Tibial nerve (tissue), 4 donors: Measurements from ENCODE around the gene RRP36. TPM values are rescaled to one million over a fixed set of nuclear protein-coding genes. Genes with fewer than 3 reads are reported as not detected.
"Not testable (repeated sequence)": the region's sequence is repeated elsewhere in the genome, so short reads cannot be mapped to it uniquely, and the experiment has no call there.

ENCODE experiments used
- DNase-seq, 2 donors: peaks; one replicate each; pipeline ENCODE4 v3.0.0-alpha.2; 2019; ENCODE audit warnings: low spot score in 2 of 2
- H3K27ac ChIP-seq, 4 donors: fragments of 200-600 bp; sonication (generic) in 3 of 4; one replicate each; pipeline ENCODE4 v1.5.1; 2017 to 2019; ENCODE audit warnings: mild to moderate bottlenecking in 1 of 4
- H3K27me3 ChIP-seq, 2 donors: fragments of 200-600 bp; sonication (generic) in 1 of 2; one replicate each; pipeline versions ENCODE4 v1.5.1 to v1.6.0; 2017 to 2019
- H3K36me3 ChIP-seq, 3 donors: fragments of 200-600 bp; sonication (generic); one replicate each; pipeline ENCODE4 v1.5.1; 2018 to 2019
- H3K4me1 ChIP-seq, 4 donors: fragments of 200-600 bp; sonication (generic) in 3 of 4; one replicate each; pipeline ENCODE4 v1.5.1; 2017 to 2019
- H3K4me3 ChIP-seq, 4 donors: fragments of 200-600 bp; sonication (generic) in 3 of 4; one replicate each; pipeline ENCODE4 v1.5.1; 2017 to 2019; ENCODE audit warnings: mild to moderate bottlenecking in 1 of 4, moderate library complexity in 1 of 4
- H3K9me3 ChIP-seq, 4 donors: fragments of 200-600 bp; sonication (generic) in 3 of 4; one replicate each; pipeline ENCODE4 v1.5.1; 2017 to 2019
- CTCF ChIP-seq, 5 experiments: fragments of 200-600 bp in 3 of 5; fragments of 450-650 bp in 2 of 5; sonication (generic) in 3 of 5; IDR thresholded peaks; one replicate each; pipeline ENCODE4 v1.5.1; 2016 to 2019; ENCODE audit warnings: antibody characterized with exemption in 5 of 5, mild to moderate bottlenecking in 3 of 5, moderate library complexity in 2 of 5
- EP300 ChIP-seq, 2 donors: sonication (generic); formaldehyde crosslinking; IDR thresholded peaks; one replicate each; pipeline ENCODE4 v1.6.1; 2017; ENCODE audit warnings: antibody characterized with exemption in 2 of 2, mild to moderate bottlenecking in 1 of 2
- POLR2A ChIP-seq, 2 donors: fragments of 450-650 bp; IDR thresholded peaks; one replicate each; pipeline ENCODE4 v1.6.1; 2017; ENCODE audit warnings: antibody characterized with exemption in 2 of 2, mild to moderate bottlenecking in 2 of 2, moderate library complexity in 2 of 2
- WGBS, 2 donors: methylation state at CpG; one replicate each; pipeline ENCODE4 v1.1.5; 2018; 5-methylcytosine and 5-hydroxymethylcytosine counted together
- total RNA-seq, 4 donors: library from RNA; depleted of rRNA; stranded (reverse); fragments of >200 nt; gene quantifications; one replicate each; pipeline ENCODE4 v1.1.0, GENCODE V29; 2016

Gene RRP36
- total RNA-seq, 4 donors from 2014 or later, result 39.1 to 96.3 (median 52.8) TPM

DNA sequence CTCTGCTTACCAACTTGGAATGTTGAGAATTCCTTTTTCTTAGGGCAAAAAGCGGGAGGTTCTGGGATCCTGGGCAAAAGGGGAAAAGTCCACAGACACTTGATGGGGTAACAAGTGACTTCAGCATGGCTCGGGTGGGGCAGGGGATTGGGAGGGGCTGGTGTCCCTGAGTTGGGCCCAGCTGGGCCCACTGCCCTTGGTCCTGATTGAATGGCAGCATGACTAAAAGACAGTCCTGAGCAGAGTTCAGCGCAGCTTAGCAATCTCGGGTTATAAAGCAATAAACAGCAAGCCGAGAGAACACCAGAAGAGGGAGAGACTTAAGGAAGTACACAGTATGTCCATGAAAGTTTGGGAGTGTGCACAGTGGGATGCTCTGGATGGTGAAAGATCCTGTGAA, 31.5 kb upstream of the RRP36 start:
- TF ChIP-seq POLR2A (IDR thresholded peaks at IDR 0.05), result no peak
- TF ChIP-seq CTCF (IDR thresholded peaks at IDR 0.05), result no peak
- no peak for TF ChIP-seq EP300 (IDR thresholded peaks at IDR 0.05)
- Histone ChIP-seq H3K27me3 (no peaks in the 10 kb centered on the region), H3K4me3 (no peak overlapping the region), H3K36me3 (peaks cover 0 to 47% (median 9%) of the 10 kb centered on the region in 3 donors), H3K9me3 (no peaks in the 10 kb centered on the region), H3K27ac (peak overlapping the region in 1 of 4 donors; percentile 26), H3K4me1 (peaks cover 0 to 47% (median 29%) of the 10 kb centered on the region in 4 donors)
- 64 to 70% methylated on average over 5 of the region's 5 CpGs for WGBS, 2 donors
- DNase-seq, result no peak

DNA sequence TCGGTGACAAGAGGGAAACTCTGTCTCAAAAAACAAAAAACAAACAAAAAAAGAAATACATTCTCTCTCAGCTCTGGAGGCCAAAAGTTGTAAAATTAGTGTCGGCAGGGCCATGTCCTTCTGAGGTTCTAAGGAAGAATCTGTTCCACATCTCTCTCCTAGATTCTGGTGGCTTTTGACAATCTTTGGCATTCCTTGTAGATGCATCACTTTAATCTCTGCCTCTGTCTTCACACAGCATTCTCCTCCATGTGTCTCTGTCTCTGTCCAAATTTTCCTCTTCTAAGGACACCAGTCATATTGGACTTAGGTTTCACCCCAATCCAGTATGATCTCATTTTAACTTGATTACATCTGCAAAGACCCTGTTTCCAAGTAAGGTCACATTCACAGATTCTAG, 28.0 kb upstream of the RRP36 start:
- DNase-seq, result no peak
- WGBS, 2 donors, result 87 to 88% methylated on average over 2 of the region's 2 CpGs
- Histone ChIP-seq H3K4me1 (peaks cover 0 to 14% (median 2%) of the 10 kb centered on the region in 4 donors), H3K9me3 (no peaks in the 10 kb centered on the region), H3K36me3 (peaks cover 0 to 47% (median 9%) of the 10 kb centered on the region in 3 donors), H3K27me3 (no peaks in the 10 kb centered on the region), H3K4me3 (no peak overlapping the region), H3K27ac (no peak overlapping the region)
- no peak for TF ChIP-seq EP300 (IDR thresholded peaks at IDR 0.05)
- no peak for TF ChIP-seq POLR2A (IDR thresholded peaks at IDR 0.05)
- no peak for TF ChIP-seq CTCF (IDR thresholded peaks at IDR 0.05)

DNA sequence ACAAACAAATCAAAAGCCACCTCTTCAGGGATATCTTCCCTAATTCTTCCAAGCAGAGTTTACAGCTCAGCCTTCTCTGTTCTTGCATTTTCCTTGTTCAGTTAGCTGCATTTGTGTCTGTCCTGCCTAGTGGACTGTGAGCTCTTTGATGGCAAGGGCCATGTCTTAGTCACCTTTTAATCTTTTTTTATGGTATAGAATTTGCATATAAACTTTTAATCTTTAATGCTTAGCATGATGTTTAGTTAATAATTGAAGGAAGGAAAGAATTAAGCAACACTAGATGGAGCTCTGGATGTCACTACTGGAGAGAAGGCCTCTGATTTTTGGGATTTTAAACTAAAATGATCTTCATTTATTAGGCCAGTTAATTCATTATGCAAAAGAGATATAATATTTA, 24.9 kb upstream of the RRP36 start:
- no peaks in the 10 kb centered on the region for H3K4me1 ChIP-seq
- no peak overlapping the region for H3K27ac ChIP-seq
- no peak for TF ChIP-seq EP300 (IDR thresholded peaks at IDR 0.05)
- no peak for TF ChIP-seq POLR2A (IDR thresholded peaks at IDR 0.05)
- no peaks in the 10 kb centered on the region for H3K27me3 ChIP-seq
- H3K9me3 ChIP-seq, result no peaks in the 10 kb centered on the region
- H3K36me3 ChIP-seq, result peaks cover 0 to 24% (median 0%) of the 10 kb centered on the region in 3 donors
- H3K4me3 ChIP-seq, result no peak overlapping the region
- DNase-seq, result no peak

DNA sequence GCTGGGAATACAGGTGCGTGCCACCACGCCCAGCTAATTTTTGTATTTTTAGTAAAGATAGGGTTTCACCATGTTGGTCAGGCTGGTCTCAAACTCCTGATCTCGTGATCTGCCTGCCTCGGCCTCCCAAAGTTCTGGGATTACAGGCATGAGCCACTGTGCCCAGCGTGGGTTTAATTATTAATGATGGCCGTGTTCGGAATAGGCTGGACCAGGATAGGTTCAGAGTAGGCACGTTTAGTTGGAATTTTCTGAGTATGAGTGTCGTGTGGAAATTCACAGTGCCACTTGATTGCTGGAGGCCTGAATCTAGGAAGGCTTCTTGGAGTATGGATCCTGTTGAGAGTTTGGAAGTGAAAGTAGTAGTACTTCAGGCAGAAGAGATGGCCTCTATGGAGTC, 23.2 kb upstream of the RRP36 start:
- not testable (repeated sequence) for H3K27ac ChIP-seq, H3K4me1 ChIP-seq, H3K9me3 ChIP-seq, H3K27me3 ChIP-seq, DNase-seq, H3K4me3 ChIP-seq
- peaks cover 0 to 21% (median 0%) of the 10 kb centered on the region in 3 donors for H3K36me3 ChIP-seq
- 95 to 96% methylated on average over 9 of the region's 9 CpGs for WGBS, 2 donors

- 94 to 98% methylated on average over 8 of the region's 8 CpGs for WGBS, 2 donors
- peaks cover 0 to 23% (median 0%) of the 10 kb centered on the region in 3 donors for H3K36me3 ChIP-seq
- no peak for TF ChIP-seq POLR2A (IDR thresholded peaks at IDR 0.05)
- no peak for TF ChIP-seq EP300 (IDR thresholded peaks at IDR 0.05)
- no peak for TF ChIP-seq CTCF (IDR thresholded peaks at IDR 0.05)
- DNase-seq, result no peak
- no peak overlapping the region for H3K4me3 ChIP-seq
- no peak overlapping the region for H3K27ac ChIP-seq
- H3K27me3 ChIP-seq, result no peaks in the 10 kb centered on the region
- no peaks in the 10 kb centered on the region for H3K9me3 ChIP-seq
- no peaks in the 10 kb centered on the region for H3K4me1 ChIP-seq
Measured at GRCh38 chr6:43001843-43002242, 19.6 kb upstream of the RRP36 start.

DNA sequence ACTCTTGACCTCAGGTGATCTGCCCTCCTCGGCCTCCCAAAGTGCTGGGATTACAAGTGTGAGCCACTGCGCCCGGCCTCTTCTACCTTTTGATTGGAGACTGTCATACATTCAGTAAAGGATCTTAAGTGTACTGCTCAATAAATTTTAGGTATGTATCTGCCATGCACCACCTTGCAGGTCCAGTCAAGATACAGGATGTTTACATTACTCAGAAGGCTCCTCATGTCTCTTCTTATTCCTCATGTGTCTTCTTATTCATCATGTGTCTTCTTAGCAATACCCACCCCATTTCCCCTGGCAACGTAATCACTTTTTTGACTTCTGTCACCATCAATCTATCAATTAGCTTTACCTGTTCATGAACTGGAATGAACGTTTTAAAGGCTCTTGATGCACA, 15.6 kb upstream of the RRP36 start:
- no peak overlapping the region for H3K4me3 ChIP-seq
- TF ChIP-seq EP300 (IDR thresholded peaks at IDR 0.05) (no peak), POLR2A (IDR thresholded peaks at IDR 0.05) (no peak), CTCF (IDR thresholded peaks at IDR 0.05) (no peak)
- no peaks in the 10 kb centered on the region for H3K4me1 ChIP-seq
- 91 to 94% methylated on average over 5 of the region's 5 CpGs for WGBS, 2 donors
- peaks cover 0 to 63% (median 5%) of the 10 kb centered on the region in 3 donors for H3K36me3 ChIP-seq
- H3K9me3 ChIP-seq, result no peaks in the 10 kb centered on the region
- H3K27ac ChIP-seq, result no peak overlapping the region
- no peak for DNase-seq
- H3K27me3 ChIP-seq, result no peaks in the 10 kb centered on the region
